ENCODE data around the gene SEC31A.

DNA sequence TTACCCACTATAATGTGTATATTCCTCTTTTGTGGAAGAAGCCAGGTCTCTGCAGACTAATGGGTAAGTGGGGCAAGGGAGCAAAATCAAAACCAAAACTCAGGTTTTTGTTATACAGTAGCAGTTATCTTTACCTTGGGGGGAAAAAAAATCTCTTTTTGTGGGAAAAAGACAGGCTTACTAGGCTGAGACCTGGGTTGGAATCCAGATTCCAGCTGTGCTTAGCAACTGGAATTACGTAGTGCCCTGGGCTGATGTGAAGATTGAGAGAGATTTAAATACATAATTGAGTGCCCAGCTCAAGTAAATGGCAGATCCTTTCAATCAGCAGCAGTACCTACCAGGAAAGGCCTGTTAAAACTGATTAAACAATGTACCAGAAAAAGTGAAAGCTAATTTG is 76.9 kb downstream of the SEC31A start:
- TF ChIP-seq, protein P1, sequence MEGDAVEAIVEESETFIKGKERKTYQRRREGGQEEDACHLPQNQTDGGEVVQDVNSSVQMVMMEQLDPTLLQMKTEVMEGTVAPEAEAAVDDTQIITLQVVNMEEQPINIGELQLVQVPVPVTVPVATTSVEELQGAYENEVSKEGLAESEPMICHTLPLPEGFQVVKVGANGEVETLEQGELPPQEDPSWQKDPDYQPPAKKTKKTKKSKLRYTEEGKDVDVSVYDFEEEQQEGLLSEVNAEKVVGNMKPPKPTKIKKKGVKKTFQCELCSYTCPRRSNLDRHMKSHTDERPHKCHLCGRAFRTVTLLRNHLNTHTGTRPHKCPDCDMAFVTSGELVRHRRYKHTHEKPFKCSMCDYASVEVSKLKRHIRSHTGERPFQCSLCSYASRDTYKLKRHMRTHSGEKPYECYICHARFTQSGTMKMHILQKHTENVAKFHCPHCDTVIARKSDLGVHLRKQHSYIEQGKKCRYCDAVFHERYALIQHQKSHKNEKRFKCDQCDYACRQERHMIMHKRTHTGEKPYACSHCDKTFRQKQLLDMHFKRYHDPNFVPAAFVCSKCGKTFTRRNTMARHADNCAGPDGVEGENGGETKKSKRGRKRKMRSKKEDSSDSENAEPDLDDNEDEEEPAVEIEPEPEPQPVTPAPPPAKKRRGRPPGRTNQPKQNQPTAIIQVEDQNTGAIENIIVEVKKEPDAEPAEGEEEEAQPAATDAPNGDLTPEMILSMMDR (IDR thresholded peaks at IDR 0.05; ENCODE audit: low read length): no peak
- TF ChIP-seq EZH2 (IDR thresholded peaks at IDR 0.05; ENCODE audit: borderline replicate concordance, low read length): no peak

All from OCI-LY1 (cell line).